Mucosa of stomach (tissue), 1 donor: ENCODE measurements around the gene TMEM37.

ENCODE experiments used
- H3K27me3 ChIP-seq: one replicate; pipeline ENCODE4 v1.7.0; 2013; ENCODE audit warnings: mild to moderate bottlenecking, low read length; ENCODE audit not compliant: control insufficient read depth, insufficient read depth
- H3K36me3 ChIP-seq: one replicate; pipeline ENCODE4 v1.7.0; 2013; ENCODE audit warnings: low read length; ENCODE audit not compliant: control insufficient read depth, insufficient read depth
- H3K4me1 ChIP-seq: one replicate; pipeline ENCODE4 v1.7.0; 2013; ENCODE audit warnings: mild to moderate bottlenecking, low read length; ENCODE audit not compliant: control insufficient read depth, insufficient read depth
- H3K4me3 ChIP-seq: one replicate; pipeline ENCODE4 v1.7.0; 2013; ENCODE audit warnings: low read length
- H3K9ac ChIP-seq: one replicate; pipeline ENCODE4 v1.7.0; 2013; ENCODE audit warnings: mild to moderate bottlenecking, low read length, moderate library complexity
- H3K9me3 ChIP-seq: one replicate; pipeline ENCODE4 v1.7.0; 2013; ENCODE audit warnings: mild to moderate bottlenecking, low read length, moderate library complexity; ENCODE audit not compliant: control insufficient read depth
- donor health status: Pancreatic carcinoma.

The TMEM37 gene

GRCh38 chr2:119429225-119429981 is 2.3 kb upstream of the TMEM37 start:
- H3K4me1 ChIP-seq, result peaks cover 83% of the 10 kb centered on the region
- no peak overlapping the region for H3K9ac ChIP-seq
- H3K4me3 ChIP-seq, result no peak overlapping the region
- H3K9me3 ChIP-seq, result no peaks in the 10 kb centered on the region
- no peaks in the 10 kb centered on the region for H3K27me3 ChIP-seq
- no peaks in the 10 kb centered on the region for H3K36me3 ChIP-seq

DNA sequence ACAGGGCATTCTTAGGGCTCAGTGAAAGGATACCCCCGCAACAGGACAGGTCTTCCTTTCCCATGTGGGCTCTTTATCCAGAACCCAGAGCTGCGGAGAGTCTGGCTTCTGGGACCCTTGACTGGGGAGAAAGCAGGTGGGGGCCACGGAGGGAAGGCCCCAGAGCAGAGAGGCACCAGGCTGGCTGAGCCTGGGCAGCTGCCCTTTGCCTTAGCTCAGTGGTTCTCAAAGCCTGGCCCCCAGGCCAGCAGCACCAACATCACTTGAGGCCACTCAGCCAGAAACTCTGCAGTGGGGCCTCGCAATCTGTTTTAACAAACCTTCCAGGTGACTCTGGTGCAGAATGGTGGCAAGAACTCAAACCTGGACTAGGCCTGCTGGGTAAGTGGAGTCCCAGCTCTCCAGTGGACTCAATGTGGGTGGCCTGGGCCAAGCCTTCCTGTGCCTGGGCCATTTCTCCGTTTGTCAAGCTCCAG is 1.6 kb upstream of the TMEM37 start:
- no peaks in the 10 kb centered on the region for H3K9me3 ChIP-seq
- H3K4me1 ChIP-seq, result peaks cover 86% of the 10 kb centered on the region
- H3K4me3 ChIP-seq, result no peak overlapping the region
- no peaks in the 10 kb centered on the region for H3K36me3 ChIP-seq
- H3K27me3 ChIP-seq, result no peaks in the 10 kb centered on the region
- H3K9ac ChIP-seq, result no peak overlapping the region

- peaks cover 71% of the 10 kb centered on the region for H3K4me1 ChIP-seq
- no peaks in the 10 kb centered on the region for H3K36me3 ChIP-seq
- peak overlapping the region; percentile 53 for H3K4me3 ChIP-seq
- H3K9me3 ChIP-seq, result no peaks in the 10 kb centered on the region
- H3K27me3 ChIP-seq, result no peaks in the 10 kb centered on the region
- H3K9ac ChIP-seq, result peak overlapping the region; percentile 65
These were observed 559 bp downstream of the TMEM37 start for GRCh38 chr2:119431976-119432850.

GRCh38 chr2:119432851-119433522 is 1.3 kb downstream of the TMEM37 start:
- no peaks in the 10 kb centered on the region for H3K36me3 ChIP-seq
- no peaks in the 10 kb centered on the region for H3K9me3 ChIP-seq
- H3K4me1 ChIP-seq, result peaks cover 64% of the 10 kb centered on the region
- H3K9ac ChIP-seq, result peak overlapping the region; percentile 65
- H3K4me3 ChIP-seq, result peak overlapping the region; percentile 53
- no peaks in the 10 kb centered on the region for H3K27me3 ChIP-seq

- Histone ChIP-seq H3K4me3 (no peak overlapping the region), H3K27me3 (no peaks in the 10 kb centered on the region), H3K36me3 (no peaks in the 10 kb centered on the region), H3K9me3 (no peaks in the 10 kb centered on the region), H3K9ac (no peak overlapping the region), H3K4me1 (peaks cover 61% of the 10 kb centered on the region)
These were observed 2.1 kb downstream of the TMEM37 start for GRCh38 chr2:119433636-119434327.

- Histone ChIP-seq H3K36me3 (no peaks in the 10 kb centered on the region), H3K9ac (no peak overlapping the region), H3K4me1 (peaks cover 58% of the 10 kb centered on the region), H3K4me3 (no peak overlapping the region), H3K27me3 (no peaks in the 10 kb centered on the region), H3K9me3 (no peaks in the 10 kb centered on the region)
These were observed 3.0 kb downstream of the TMEM37 start for GRCh38 chr2:119434664-119435063.

GRCh38 chr2:119435081-119435952 is 3.7 kb downstream of the TMEM37 start:
- H3K27me3 ChIP-seq, result no peaks in the 10 kb centered on the region
- H3K9me3 ChIP-seq, result no peaks in the 10 kb centered on the region
- no peak overlapping the region for H3K9ac ChIP-seq
- no peak overlapping the region for H3K4me3 ChIP-seq
- no peaks in the 10 kb centered on the region for H3K36me3 ChIP-seq
- H3K4me1 ChIP-seq, result peaks cover 52% of the 10 kb centered on the region

DNA sequence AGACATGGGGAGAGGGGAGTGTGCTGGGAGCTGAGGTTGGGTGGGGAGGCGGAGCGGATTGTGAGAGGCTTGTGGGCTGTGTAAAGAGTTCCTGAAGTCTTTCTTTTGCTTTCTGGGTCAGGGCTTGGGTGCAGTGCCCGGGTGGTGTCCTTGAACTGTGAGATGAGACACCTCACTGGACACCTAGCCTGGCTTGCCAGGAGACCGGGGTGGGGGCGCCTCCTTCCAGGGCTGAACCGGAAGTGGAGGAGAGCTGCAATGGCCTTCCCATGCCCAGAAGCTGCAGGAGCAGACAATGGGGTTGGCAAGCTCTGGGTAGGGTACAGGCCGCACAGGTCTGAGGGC is 4.3 kb downstream of the TMEM37 start:
- no peak overlapping the region for H3K9ac ChIP-seq

DNA sequence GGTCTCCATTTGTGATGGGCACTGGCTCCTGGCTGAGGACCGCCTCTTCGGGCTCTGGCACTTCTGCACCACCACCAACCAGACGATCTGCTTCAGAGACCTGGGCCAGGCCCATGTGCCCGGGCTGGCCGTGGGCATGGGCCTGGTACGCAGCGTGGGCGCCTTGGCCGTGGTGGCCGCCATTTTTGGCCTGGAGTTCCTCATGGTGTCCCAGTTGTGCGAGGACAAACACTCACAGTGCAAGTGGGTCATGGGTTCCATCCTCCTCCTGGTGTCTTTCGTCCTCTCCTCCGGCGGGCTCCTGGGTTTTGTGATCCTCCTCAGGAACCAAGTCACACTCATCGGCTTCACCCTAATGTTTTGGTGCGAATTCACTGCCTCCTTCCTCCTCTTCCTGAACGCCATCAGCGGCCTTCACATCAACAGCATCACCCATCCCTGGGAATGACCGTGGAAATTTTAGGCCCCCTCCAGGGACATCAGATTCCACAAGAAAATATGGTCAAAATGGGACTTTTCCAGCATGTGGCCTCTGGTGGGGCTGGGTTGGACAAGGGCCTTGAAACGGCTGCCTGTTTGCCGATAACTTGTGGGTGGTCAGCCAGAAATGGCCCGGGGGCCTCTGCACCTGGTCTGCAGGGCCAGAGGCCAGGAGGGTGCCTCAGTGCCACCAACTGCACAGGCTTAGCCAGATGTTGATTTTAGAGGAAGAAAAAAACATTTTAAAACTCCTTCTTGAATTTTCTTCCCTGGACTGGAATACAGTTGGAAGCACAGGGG is 5.5 kb downstream of the TMEM37 start:
- no peaks in the 10 kb centered on the region for H3K9me3 ChIP-seq
- H3K9ac ChIP-seq, result no peak overlapping the region
- peaks cover 48% of the 10 kb centered on the region for H3K4me1 ChIP-seq
- H3K27me3 ChIP-seq, result no peaks in the 10 kb centered on the region
- H3K4me3 ChIP-seq, result no peak overlapping the region
- H3K36me3 ChIP-seq, result no peaks in the 10 kb centered on the region

More for the DNA sequence above, 4.3 kb downstream of the TMEM37 start:
- Histone ChIP-seq H3K9me3 (no peaks in the 10 kb centered on the region), H3K4me1 (peaks cover 46% of the 10 kb centered on the region), H3K36me3 (no peaks in the 10 kb centered on the region), H3K27me3 (no peaks in the 10 kb centered on the region), H3K4me3 (no peak overlapping the region)

DNA sequence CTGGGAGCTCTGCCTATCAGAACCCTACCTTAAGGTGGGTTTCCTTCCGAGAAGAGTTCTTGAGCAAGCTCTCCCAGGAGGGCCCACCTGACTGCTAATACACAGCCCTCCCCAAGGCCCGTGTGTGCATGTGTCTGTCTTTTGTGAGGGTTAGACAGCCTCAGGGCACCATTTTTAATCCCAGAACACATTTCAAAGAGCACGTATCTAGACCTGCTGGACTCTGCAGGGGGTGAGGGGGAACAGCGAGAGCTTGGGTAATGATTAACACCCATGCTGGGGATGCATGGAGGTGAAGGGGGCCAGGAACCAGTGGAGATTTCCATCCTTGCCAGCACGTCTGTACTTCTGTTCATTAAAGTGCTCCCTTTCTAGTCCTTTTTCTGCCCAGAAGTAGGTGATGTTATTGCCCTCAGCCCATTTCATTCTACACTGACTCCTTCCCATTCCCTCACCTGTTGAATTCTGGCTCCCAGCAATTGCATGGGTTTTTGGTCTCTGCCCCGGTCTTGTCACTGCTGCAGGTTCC is 6.5 kb downstream of the TMEM37 start:
- Histone ChIP-seq H3K27me3 (no peaks in the 10 kb centered on the region), H3K36me3 (no peaks in the 10 kb centered on the region), H3K9ac (no peak overlapping the region), H3K4me3 (no peak overlapping the region), H3K4me1 (peaks cover 41% of the 10 kb centered on the region), H3K9me3 (no peaks in the 10 kb centered on the region)
